MM.1S (cell line): ENCODE measurements around the gene METAP1D.

Source experiments
- DNase-seq: peaks from one replicate; pipeline ENCODE4 v3.0.0-alpha.2; 2015
- H2AFZ ChIP-seq: fragments of 300-600 bp; sonication (generic); 2 replicates; pipeline ENCODE4 v1.6.0; 2016; ENCODE audit warnings: antibody characterized with exemption, low read length
- H3F3A ChIP-seq: fragments of 300-600 bp; sonication (generic); 2 replicates; pipeline ENCODE4 v1.6.1; 2016; ENCODE audit warnings: mild to moderate bottlenecking, antibody characterized with exemption, low read length, moderate library complexity, mixed read lengths; ENCODE audit not compliant: insufficient read depth
- H3K27ac ChIP-seq: fragments of 300-600 bp; sonication (generic); 2 replicates; pipeline ENCODE4 v1.5.1; 2016; ENCODE audit warnings: mild to moderate bottlenecking, low read length
- H3K27me3 ChIP-seq: fragments of 300-600 bp; sonication (generic); replicated peaks from 2 replicates; pipeline ENCODE4 v1.6.0; 2016; ENCODE audit warnings: low read length; ENCODE audit not compliant: insufficient read depth
- H3K36me3 ChIP-seq: fragments of 300-600 bp; sonication (generic); replicated peaks from 2 replicates; pipeline ENCODE4 v1.6.1; 2016; ENCODE audit warnings: mild to moderate bottlenecking, low read length, mixed read lengths; ENCODE audit not compliant: insufficient read depth
- H3K4me1 ChIP-seq: fragments of 300-600 bp; sonication (generic); 2 replicates; pipeline ENCODE4 v1.6.1; 2016; ENCODE audit warnings: low read length, mixed read lengths
- H3K4me2 ChIP-seq: fragments of 300-600 bp; sonication (generic); 2 replicates; pipeline ENCODE4 v1.6.0; 2016; ENCODE audit warnings: low read depth, low read length
- H3K4me3 ChIP-seq: fragments of 300-600 bp; sonication (generic); 2 replicates; pipeline ENCODE4 v1.5.1; 2016; ENCODE audit warnings: low read length, mixed read lengths
- H3K79me2 ChIP-seq: fragments of 300-600 bp; sonication (generic); 2 replicates; pipeline ENCODE4 v1.6.1; 2016; ENCODE audit warnings: mixed run types, low read length, mixed read lengths
- H3K9ac ChIP-seq: fragments of 300-600 bp; sonication (generic); 2 replicates; pipeline ENCODE4 v1.6.1; 2016; ENCODE audit warnings: low read length, mixed read lengths
- H3K9me2 ChIP-seq: fragments of 300-600 bp; sonication (generic); replicated peaks from 2 replicates; pipeline ENCODE4 v1.6.1; 2016; ENCODE audit warnings: mild to moderate bottlenecking, low read length, mixed read lengths; ENCODE audit not compliant: insufficient read depth
- H3K9me3 ChIP-seq: fragments of 300-600 bp; sonication (generic); replicated peaks from 2 replicates; pipeline ENCODE4 v1.6.1; 2016; ENCODE audit warnings: mild to moderate bottlenecking, low read length, mixed read lengths; ENCODE audit not compliant: insufficient read depth
- H4K20me1 ChIP-seq: fragments of 300-600 bp; sonication (generic); 2 replicates; pipeline ENCODE4 v1.6.1; 2016; ENCODE audit warnings: mild to moderate bottlenecking, low read length, moderate library complexity, mixed read lengths; ENCODE audit not compliant: insufficient read depth
- EZH2 ChIP-seq: fragments of 300-600 bp; sonication (generic); optimal IDR thresholded peaks from 2 replicates; pipeline ENCODE3; 2017; ENCODE audit warnings: low read depth, mild to moderate bottlenecking, antibody characterized with exemption, low read length, mixed read lengths
- EZH2phosphoT487 ChIP-seq: fragments of 300-600 bp; sonication (generic); IDR thresholded peaks from 2 replicates; pipeline ENCODE4 v1.6.1; 2018; ENCODE audit warnings: antibody characterized with exemption, low read length
- TF ChIP-seq, protein P1 (sequence below): fragments of 300-600 bp; sonication (generic); IDR thresholded peaks from 2 replicates; pipeline ENCODE4 v1.5.1; 2016; ENCODE audit warnings: antibody characterized with exemption, low read length, mixed read lengths

The METAP1D gene

DNA sequence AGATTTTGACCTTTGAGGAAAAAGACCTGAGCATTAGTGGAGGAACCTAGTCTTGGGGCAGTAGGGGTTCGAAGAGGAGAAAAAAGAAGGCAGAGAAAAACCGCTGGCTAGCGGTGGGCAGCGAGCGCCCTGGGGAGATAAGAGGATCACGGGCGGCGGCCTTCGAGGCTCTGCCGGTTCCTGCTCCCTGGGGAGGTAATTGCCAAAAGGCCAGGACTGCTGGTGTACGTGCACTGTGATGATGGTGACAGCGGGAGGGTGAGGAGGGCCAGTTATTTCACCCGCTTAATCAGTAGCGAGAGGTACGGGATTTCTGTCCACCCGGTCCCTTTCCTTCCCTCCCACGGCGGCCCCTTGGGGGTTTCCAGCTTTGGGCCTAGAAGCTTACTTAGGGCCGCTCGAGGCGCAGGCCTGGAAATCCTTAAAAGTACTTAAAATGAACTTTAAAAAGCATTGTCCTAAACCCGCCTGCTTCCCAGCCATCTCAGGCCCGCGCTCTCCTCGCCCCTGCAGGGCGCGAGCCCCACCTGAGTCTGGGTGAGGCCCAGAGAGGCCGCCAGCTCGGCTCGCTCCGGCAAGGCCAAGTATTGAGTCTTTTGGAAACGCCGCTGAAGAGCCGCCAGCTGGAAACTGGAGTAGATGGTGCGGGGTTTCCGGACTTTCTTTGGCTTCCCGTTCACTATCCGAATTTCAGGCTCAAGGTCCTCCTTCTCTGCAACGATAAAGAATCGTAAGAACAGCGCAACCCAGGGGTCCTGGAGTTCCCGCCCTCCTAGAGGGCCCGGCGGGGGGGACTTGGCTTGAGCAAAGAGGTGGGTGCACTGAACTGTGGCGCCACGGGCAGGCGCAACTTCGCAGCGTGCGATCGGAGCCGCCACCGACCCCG, 101.4 kb downstream of the METAP1D start:
- H4K20me1 ChIP-seq, result no peaks in the 10 kb centered on the region
- peak overlapping the region; percentile 70 for H3K4me3 ChIP-seq
- H3K4me1 ChIP-seq, result 0 out of 2 replicates have a peak, but pooled peaks cover 10% of the 10 kb centered on the region
- H3K27ac ChIP-seq, result no peak overlapping the region
- H3K27me3 ChIP-seq, result peaks cover 71% of the 10 kb centered on the region
- no peaks in the 10 kb centered on the region for H3K9me2 ChIP-seq
- TF ChIP-seq EZH2, result peak; percentile 71
- TF ChIP-seq, protein P1, sequence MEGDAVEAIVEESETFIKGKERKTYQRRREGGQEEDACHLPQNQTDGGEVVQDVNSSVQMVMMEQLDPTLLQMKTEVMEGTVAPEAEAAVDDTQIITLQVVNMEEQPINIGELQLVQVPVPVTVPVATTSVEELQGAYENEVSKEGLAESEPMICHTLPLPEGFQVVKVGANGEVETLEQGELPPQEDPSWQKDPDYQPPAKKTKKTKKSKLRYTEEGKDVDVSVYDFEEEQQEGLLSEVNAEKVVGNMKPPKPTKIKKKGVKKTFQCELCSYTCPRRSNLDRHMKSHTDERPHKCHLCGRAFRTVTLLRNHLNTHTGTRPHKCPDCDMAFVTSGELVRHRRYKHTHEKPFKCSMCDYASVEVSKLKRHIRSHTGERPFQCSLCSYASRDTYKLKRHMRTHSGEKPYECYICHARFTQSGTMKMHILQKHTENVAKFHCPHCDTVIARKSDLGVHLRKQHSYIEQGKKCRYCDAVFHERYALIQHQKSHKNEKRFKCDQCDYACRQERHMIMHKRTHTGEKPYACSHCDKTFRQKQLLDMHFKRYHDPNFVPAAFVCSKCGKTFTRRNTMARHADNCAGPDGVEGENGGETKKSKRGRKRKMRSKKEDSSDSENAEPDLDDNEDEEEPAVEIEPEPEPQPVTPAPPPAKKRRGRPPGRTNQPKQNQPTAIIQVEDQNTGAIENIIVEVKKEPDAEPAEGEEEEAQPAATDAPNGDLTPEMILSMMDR, result no peak
- H3K79me2 ChIP-seq, result no peaks in the 10 kb centered on the region
- no peak for DNase-seq
- H3K4me2 ChIP-seq, result peak overlapping the region; percentile 92
- no peaks in the 10 kb centered on the region for H3F3A ChIP-seq
- H3K36me3 ChIP-seq, result no peaks in the 10 kb centered on the region
- no peak overlapping the region for H3K9ac ChIP-seq
- H3K9me3 ChIP-seq, result no peaks in the 10 kb centered on the region
- peak overlapping the region; percentile 96; the same call in 1 of the 2 replicates for H2AFZ ChIP-seq

DNA sequence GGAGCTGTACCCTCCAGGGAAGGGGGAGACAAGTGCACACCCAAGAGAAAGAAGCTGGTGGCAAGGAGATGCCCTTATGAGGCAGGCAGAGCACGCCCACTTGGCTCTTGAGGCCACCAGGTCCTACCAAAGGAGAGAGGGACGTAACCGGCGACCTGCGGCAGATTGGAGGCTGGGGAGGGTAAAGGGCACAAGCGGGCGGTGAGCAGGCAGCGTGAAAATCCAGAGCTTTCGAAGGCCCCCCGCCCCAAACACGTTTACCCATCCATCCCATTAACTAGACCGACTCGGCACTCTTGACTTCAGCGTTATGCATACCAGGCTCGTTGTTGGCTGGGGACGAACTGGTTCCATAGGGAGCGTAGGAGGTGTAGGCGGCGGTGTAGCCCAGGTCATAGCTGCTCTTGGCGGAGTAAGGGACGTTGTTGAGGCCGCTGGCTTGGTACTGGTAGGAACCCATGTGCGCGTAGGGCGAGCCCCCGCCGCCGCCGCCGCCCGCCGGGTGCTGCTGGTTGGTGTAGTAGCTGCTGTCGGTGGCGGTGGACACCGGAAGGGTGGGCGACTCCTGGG, 102.2 kb downstream of the METAP1D start:
- H3K9me3 ChIP-seq, result no peaks in the 10 kb centered on the region
- H4K20me1 ChIP-seq, result no peaks in the 10 kb centered on the region
- peak overlapping the region; percentile 70 for H3K4me3 ChIP-seq
- H2AFZ ChIP-seq, result peak overlapping the region; percentile 96
- H3K79me2 ChIP-seq, result no peaks in the 10 kb centered on the region
- TF ChIP-seq EZH2 (no peak), EZH2phosphoT487 (no peak)
- TF ChIP-seq, protein P1, result no peak
- H3K9ac ChIP-seq, result peak overlapping the region; percentile 27; the same call in 1 of the 2 replicates
- 0 out of 2 replicates have a peak, but pooled peaks cover 10% of the 10 kb centered on the region for H3K4me1 ChIP-seq
- peak overlapping the region; percentile 92 for H3K4me2 ChIP-seq
- H3K36me3 ChIP-seq, result no peaks in the 10 kb centered on the region
- H3K27me3 ChIP-seq, result peaks cover 64% of the 10 kb centered on the region
- no peaks in the 10 kb centered on the region for H3K9me2 ChIP-seq
- H3F3A ChIP-seq, result no peaks in the 10 kb centered on the region
- no peak for DNase-seq
- no peak overlapping the region for H3K27ac ChIP-seq

DNA sequence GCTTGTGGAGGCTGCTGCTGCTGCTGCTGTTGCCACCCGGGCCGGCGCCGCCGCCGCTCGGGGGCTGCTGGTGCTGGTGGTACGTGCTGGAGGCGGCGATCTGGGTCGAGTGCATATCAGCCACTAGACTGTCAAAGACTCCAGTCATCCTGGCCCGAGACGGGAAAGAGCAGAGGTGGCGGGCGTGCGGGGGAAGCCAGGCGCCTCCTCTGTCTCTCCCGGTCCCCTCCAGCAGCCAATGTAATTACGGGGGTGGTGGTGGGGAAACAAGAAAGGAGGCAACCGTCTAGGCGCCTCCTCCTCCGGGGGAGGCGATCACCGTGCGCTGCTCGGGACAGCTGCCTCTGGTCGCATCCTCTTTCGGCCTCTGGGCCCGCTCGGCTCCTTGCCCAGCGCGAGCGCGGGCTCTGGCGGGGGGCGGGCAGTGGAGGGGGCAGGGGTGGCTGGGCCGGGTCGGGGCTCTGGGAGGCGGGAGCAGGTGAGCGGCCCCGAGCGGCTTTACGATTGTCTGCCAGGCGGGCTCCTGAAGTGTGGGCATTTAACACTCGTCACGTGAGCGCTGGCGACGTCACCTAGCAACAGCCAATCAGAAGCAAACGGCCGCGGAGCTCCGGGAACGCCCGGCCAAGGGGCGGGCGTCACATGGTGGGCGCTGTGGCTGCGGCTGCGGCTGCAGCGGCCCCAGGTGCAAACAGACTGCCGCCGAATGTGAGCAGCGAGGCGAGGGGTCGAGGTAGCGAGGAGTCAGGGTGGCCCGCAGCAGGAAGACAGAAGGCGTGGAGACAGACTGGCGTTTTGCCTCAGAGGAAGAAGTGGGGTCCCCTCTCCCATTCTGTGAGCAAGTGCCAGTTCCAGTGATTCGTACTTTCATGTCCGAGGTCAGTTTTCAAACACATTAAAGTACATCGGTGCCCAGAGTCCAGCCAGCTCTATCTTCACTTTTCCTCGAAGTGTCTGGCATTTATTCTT, 102.9 kb downstream of the METAP1D start, which contains the start of gene DLX2:
Gene DLX2, minus strand, starts transcription at position 510 of the 969 bp plus-strand sequence. Its CDS starts 362 bp downstream, at position 148.
- Histone ChIP-seq H3F3A (no peaks in the 10 kb centered on the region), H2AFZ (peak within 1 kb of the TSS; percentile 96), H3K36me3 (no peaks in the 10 kb centered on the region), H4K20me1 (no peaks in the 10 kb centered on the region), H3K9me3 (no peaks in the 10 kb centered on the region), H3K9me2 (no peaks in the 10 kb centered on the region), H3K4me3 (peak within 1 kb of the TSS; percentile 70), H3K79me2 (no peaks in the 10 kb centered on the region), H3K4me1 (0 out of 2 replicates have a peak, but pooled peaks cover 10% of the 10 kb centered on the region), H3K27ac (no peak within 1 kb of the TSS), H3K27me3 (peaks cover 56% of the 10 kb centered on the region), H3K4me2 (peak within 1 kb of the TSS; percentile 92), H3K9ac (peak within 1 kb of the TSS; percentile 27; the same call in 1 of the 2 replicates)
- DNase-seq, result peak; percentile 94
- no peak for TF ChIP-seq EZH2
- no peak for TF ChIP-seq EZH2phosphoT487
- TF ChIP-seq, protein P1, result no peak
